ENCODE data around the gene PIP4K2B.

DNA sequence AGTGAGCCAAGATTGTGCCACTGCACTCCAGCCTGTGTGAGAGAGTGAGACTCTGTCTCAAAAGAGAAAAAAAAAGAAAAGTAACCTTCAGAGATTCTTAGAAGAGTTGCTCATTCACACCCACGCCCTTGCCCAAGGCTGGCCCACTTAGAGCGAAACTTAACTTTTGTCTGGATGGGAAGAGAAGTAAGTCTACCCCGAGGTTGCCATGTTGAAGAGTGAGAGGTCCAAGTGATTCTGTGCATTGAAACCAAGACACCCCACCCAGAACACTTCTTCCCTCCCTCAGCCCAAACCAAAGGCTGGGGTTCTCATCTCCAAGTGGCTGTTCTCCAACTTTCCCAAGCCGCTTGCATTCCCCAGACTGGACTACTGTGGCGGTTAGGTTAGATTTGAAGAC lies 71.6 kb downstream of the PIP4K2B start:
- TF ChIP-seq EZH2 (IDR thresholded peaks at IDR 0.05; ENCODE audit: low read length, unreplicated experiment) (no peak), CTCF (conservative IDR thresholded peaks at IDR 0.05; ENCODE audit: low read depth, low read length) (no peak), EZH2phosphoT487 (IDR thresholded peaks at IDR 0.05; ENCODE audit: borderline replicate concordance, low read length) (no peak)

Data from PC-3 (cell line).